C4-2B (cell line): Measurements from ENCODE around the gene PPP3CB.

Source experiments
- H3K27ac ChIP-seq: fragments of 450-650 bp; 2 replicates; pipeline ENCODE4 v1.5.1; 2017
- CTCF ChIP-seq: fragments of 450-650 bp; conservative IDR thresholded peaks from 2 replicates; pipeline ENCODE4 v1.5.1; 2017; ENCODE audit warnings: mild to moderate bottlenecking
- ZFX ChIP-seq: fragments of 450-650 bp; IDR thresholded peaks from 2 replicates; pipeline ENCODE4 v1.6.1; 2017

The PPP3CB gene

GRCh38 chr10:73388228-73388627 lies 107.6 kb downstream of the PPP3CB start:
- no peak overlapping the region for H3K27ac ChIP-seq
- TF ChIP-seq CTCF (no peak), ZFX (no peak)

- TF ChIP-seq CTCF (no peak), ZFX (no peak)
- H3K27ac ChIP-seq, result no peak overlapping the region
Observed at GRCh38 chr10:73386583-73386982, 109.2 kb downstream of the PPP3CB start.
